OCI-LY1 (cell line): Measurements from ENCODE around the gene ANKFY1.

Experiments
- H2AFZ ChIP-seq: fragments of 200-600 bp; sonication (generic), shearing (Covaris generic); 2 replicates; pipeline ENCODE4 v1.6.0; 2014; ENCODE audit warnings: antibody characterized with exemption, mild to moderate bottlenecking, low read length
- H3F3A ChIP-seq: fragments of 200-600 bp; sonication (generic), shearing (Covaris generic); 2 replicates; pipeline ENCODE4 v1.6.0; 2014; ENCODE audit warnings: mild to moderate bottlenecking, antibody characterized with exemption, low read length, moderate library complexity; ENCODE audit not compliant: insufficient read depth
- H3K27ac ChIP-seq: fragments of 200-600 bp; sonication (generic); 2 replicates; pipeline ENCODE4 v1.5.1; 2014; ENCODE audit warnings: low read length, mixed run types, mild to moderate bottlenecking, low read depth; ENCODE audit not compliant: poor library complexity, severe bottlenecking
- H3K27me3 ChIP-seq: fragments of 200-600 bp; sonication (generic); 2 replicates; pipeline ENCODE4 v1.6.0; 2014; ENCODE audit warnings: antibody characterized with exemption, mild to moderate bottlenecking, low read length, moderate library complexity; ENCODE audit not compliant: insufficient read depth
- H3K36me3 ChIP-seq: fragments of 200-600 bp; sonication (generic); 2 replicates; pipeline ENCODE4 v1.6.1; 2014; ENCODE audit warnings: mild to moderate bottlenecking, antibody characterized with exemption, low read length, moderate library complexity, mixed read lengths; ENCODE audit not compliant: insufficient read depth
- H3K4me1 ChIP-seq: fragments of 200-600 bp; sonication (generic); 2 replicates; pipeline ENCODE4 v1.5.1; 2014; ENCODE audit warnings: mild to moderate bottlenecking, low read length, moderate library complexity; ENCODE audit not compliant: insufficient read depth, severe bottlenecking
- H3K4me2 ChIP-seq: fragments of 200-600 bp; sonication (generic), shearing (Covaris generic); 2 replicates; pipeline ENCODE4 v1.6.1; 2014; ENCODE audit warnings: low read length
- H3K4me3 ChIP-seq: fragments of 200-600 bp; sonication (generic); 2 replicates; pipeline ENCODE4 v1.5.1; 2014; ENCODE audit warnings: low read length, low read depth, mild to moderate bottlenecking, mixed read lengths; ENCODE audit not compliant: poor library complexity, severe bottlenecking
- H3K79me2 ChIP-seq: fragments of 200-600 bp; shearing (Covaris generic); 2 replicates; pipeline ENCODE4 v1.6.1; 2016; ENCODE audit warnings: mixed run types, low read length, mixed read lengths; ENCODE audit not compliant: insufficient read depth
- H3K9ac ChIP-seq: fragments of 200-600 bp; sonication (generic), shearing (Covaris generic); 2 replicates; pipeline ENCODE4 v1.6.1; 2014; ENCODE audit warnings: mild to moderate bottlenecking, low read length, mixed read lengths
- H3K9me2 ChIP-seq: fragments of 200-600 bp; sonication (generic), shearing (Covaris generic); 2 replicates; pipeline ENCODE4 v1.6.1; 2014; ENCODE audit warnings: low read depth, mild to moderate bottlenecking, low read length, mixed read lengths
- H3K9me3 ChIP-seq: fragments of 200-600 bp; shearing (Covaris generic); 2 replicates; pipeline ENCODE4 v1.6.1; 2014; ENCODE audit warnings: low read length, mixed read lengths
- H4K20me1 ChIP-seq: fragments of 200-600 bp; sonication (generic), shearing (Covaris generic); 2 replicates; pipeline ENCODE4 v1.6.0; 2016; ENCODE audit warnings: mild to moderate bottlenecking, low read length; ENCODE audit not compliant: insufficient read depth
- CTCF ChIP-seq: fragments of 200-600 bp; sonication (generic), shearing (Covaris generic); IDR thresholded peaks from 2 replicates; pipeline ENCODE4 v1.5.1; 2017; ENCODE audit warnings: mild to moderate bottlenecking, antibody characterized with exemption, low read length, moderate library complexity, mixed read lengths
- EZH2 ChIP-seq: fragments of 200-600 bp; sonication (generic), shearing (Covaris generic); IDR thresholded peaks from 2 replicates; pipeline ENCODE4 v1.8.0; 2017; ENCODE audit warnings: borderline replicate concordance, mixed run types, mild to moderate bottlenecking, antibody characterized with exemption, low read length, moderate library complexity, mixed read lengths

Gene ANKFY1

GRCh38 chr17:4182043-4182442 is 81.7 kb downstream of the ANKFY1 start:
- H3K27me3 ChIP-seq = no peaks in the 10 kb centered on the region
- no peak overlapping the region for H3K4me2 ChIP-seq
- H3K9ac ChIP-seq = no peak overlapping the region
- H3F3A ChIP-seq = no peaks in the 10 kb centered on the region
- no peaks in the 10 kb centered on the region for H3K79me2 ChIP-seq
- no peak overlapping the region for H3K27ac ChIP-seq
- H3K36me3 ChIP-seq = peaks cover 91% of the 10 kb centered on the region
- no peaks in the 10 kb centered on the region for H4K20me1 ChIP-seq
- H2AFZ ChIP-seq = no peak overlapping the region
- TF ChIP-seq CTCF = no peak
- TF ChIP-seq EZH2 = no peak
- no peaks in the 10 kb centered on the region for H3K9me3 ChIP-seq
- H3K4me1 ChIP-seq = no peaks in the 10 kb centered on the region
- no peak overlapping the region for H3K4me3 ChIP-seq
- no peaks in the 10 kb centered on the region for H3K9me2 ChIP-seq

- no peaks in the 10 kb centered on the region for H3K9me2 ChIP-seq
- H3K9me3 ChIP-seq = no peaks in the 10 kb centered on the region
- H3K4me2 ChIP-seq = no peak overlapping the region
- no peak for TF ChIP-seq EZH2
- no peak for TF ChIP-seq CTCF
- H3K4me1 ChIP-seq = no peaks in the 10 kb centered on the region
- H3K79me2 ChIP-seq = no peaks in the 10 kb centered on the region
- H3K27ac ChIP-seq = no peak overlapping the region
- H4K20me1 ChIP-seq = no peaks in the 10 kb centered on the region
- no peak overlapping the region for H3K9ac ChIP-seq
- no peaks in the 10 kb centered on the region for H3K27me3 ChIP-seq
- no peak overlapping the region for H2AFZ ChIP-seq
- no peak overlapping the region for H3K4me3 ChIP-seq
- H3K36me3 ChIP-seq = peaks cover 91% of the 10 kb centered on the region
- no peaks in the 10 kb centered on the region for H3F3A ChIP-seq
These were observed 83.0 kb downstream of the ANKFY1 start for GRCh38 chr17:4180791-4181190.

GRCh38 chr17:4179071-4179470 is 84.7 kb downstream of the ANKFY1 start:
- Histone ChIP-seq H3K9ac (no peak overlapping the region), H3K4me3 (no peak overlapping the region), H3F3A (no peaks in the 10 kb centered on the region), H3K79me2 (no peaks in the 10 kb centered on the region), H2AFZ (no peak overlapping the region), H3K27me3 (no peaks in the 10 kb centered on the region), H3K9me3 (no peaks in the 10 kb centered on the region), H3K36me3 (peaks cover 96% of the 10 kb centered on the region), H3K4me2 (no peak overlapping the region), H3K27ac (no peak overlapping the region), H4K20me1 (no peaks in the 10 kb centered on the region), H3K9me2 (no peaks in the 10 kb centered on the region), H3K4me1 (no peaks in the 10 kb centered on the region)
- TF ChIP-seq CTCF = no peak
- no peak for TF ChIP-seq EZH2
